ENCODE measurements around the gene CHSY3. TPM values are rescaled to one million over a fixed set of nuclear protein-coding genes. Genes with fewer than 3 reads are reported as not detected.

Gene CHSY3
- total and polyA plus RNA-seq, 2 experiments from 2014 or later, result 0.44 to 3.0 TPM

GRCh38 chr5:130055572-130055971, 151.3 kb downstream of the CHSY3 start (continued):
- TF ChIP-seq REST (IDR thresholded peaks at IDR 0.05; ENCODE audit: unreplicated experiment) (no peak), ZNF114 (CRISPR knock-in tag; IDR thresholded peaks at IDR 0.05) (no peak), CREB1 (CRISPR knock-in tag; IDR thresholded peaks at IDR 0.05; ENCODE audit: low read depth) (no peak), ZNF331 (CRISPR knock-in tag; IDR thresholded peaks at IDR 0.05; ENCODE audit: low read depth) (no peak), JUNB (IDR thresholded peaks at IDR 0.05; ENCODE audit: unreplicated experiment) (no peak), EZH2phosphoT487 (IDR thresholded peaks at IDR 0.05; ENCODE audit: unreplicated experiment) (no peak), EZH2 (IDR thresholded peaks at IDR 0.05; ENCODE audit: low read depth, unreplicated experiment) (no peak), ETS1 (IDR thresholded peaks at IDR 0.05) (no peak), POLR2AphosphoS5 (IDR thresholded peaks at IDR 0.05; ENCODE audit: low read depth) (no peak), NANOG (IDR thresholded peaks at IDR 0.05; ENCODE audit: borderline replicate concordance) (no peak)
- TF ChIP-seq, protein P1, sequence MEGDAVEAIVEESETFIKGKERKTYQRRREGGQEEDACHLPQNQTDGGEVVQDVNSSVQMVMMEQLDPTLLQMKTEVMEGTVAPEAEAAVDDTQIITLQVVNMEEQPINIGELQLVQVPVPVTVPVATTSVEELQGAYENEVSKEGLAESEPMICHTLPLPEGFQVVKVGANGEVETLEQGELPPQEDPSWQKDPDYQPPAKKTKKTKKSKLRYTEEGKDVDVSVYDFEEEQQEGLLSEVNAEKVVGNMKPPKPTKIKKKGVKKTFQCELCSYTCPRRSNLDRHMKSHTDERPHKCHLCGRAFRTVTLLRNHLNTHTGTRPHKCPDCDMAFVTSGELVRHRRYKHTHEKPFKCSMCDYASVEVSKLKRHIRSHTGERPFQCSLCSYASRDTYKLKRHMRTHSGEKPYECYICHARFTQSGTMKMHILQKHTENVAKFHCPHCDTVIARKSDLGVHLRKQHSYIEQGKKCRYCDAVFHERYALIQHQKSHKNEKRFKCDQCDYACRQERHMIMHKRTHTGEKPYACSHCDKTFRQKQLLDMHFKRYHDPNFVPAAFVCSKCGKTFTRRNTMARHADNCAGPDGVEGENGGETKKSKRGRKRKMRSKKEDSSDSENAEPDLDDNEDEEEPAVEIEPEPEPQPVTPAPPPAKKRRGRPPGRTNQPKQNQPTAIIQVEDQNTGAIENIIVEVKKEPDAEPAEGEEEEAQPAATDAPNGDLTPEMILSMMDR (conservative IDR thresholded peaks at IDR 0.05; ENCODE audit: low read depth in 2 of 2), result no peak

- Histone ChIP-seq H4K20me1 (replicated peaks; ENCODE audit: insufficient read depth) (no peaks in the 10 kb centered on the region; the same call in 1 of the 2 replicates), H3F3A (replicated peaks; ENCODE audit: low read depth) (no peaks in the 10 kb centered on the region), H3K9me2 (ENCODE audit: insufficient read depth) (no peaks in the 10 kb centered on the region), H3K27me3 (ENCODE audit: insufficient read depth) (no peaks in the 10 kb centered on the region), H2AFZ (no peak overlapping the region), H3K4me3 (no peak overlapping the region), H3K79me2 (replicated peaks; ENCODE audit: insufficient read depth) (no peaks in the 10 kb centered on the region), H3K27ac (ENCODE audit: low read depth) (no peak overlapping the region), H3K4me1 (ENCODE audit: insufficient read depth) (no peaks in the 10 kb centered on the region), H3K4me2 (no peak overlapping the region), H3K36me3 (ENCODE audit: insufficient read depth) (no peaks in the 10 kb centered on the region)
- no peaks in the 10 kb centered on the region for H3K4me1 Mint-ChIP-seq
- H3K4me3 Mint-ChIP-seq, result no peak overlapping the region
- DNase-seq (ENCODE audit: low spot score), result no peak
- H3K36me3 Mint-ChIP-seq (ENCODE audit: low read depth), result no peaks in the 10 kb centered on the region
- no peaks in the 10 kb centered on the region for H3K9me3 Mint-ChIP-seq
- ATAC-seq, result no peak
- H3K27ac Mint-ChIP-seq, result no peak overlapping the region
- H3K27me3 Mint-ChIP-seq (ENCODE audit: insufficient read depth, low read depth, poor library complexity), result no peaks in the 10 kb centered on the region
- TF ChIP-seq STAT1 (IDR thresholded peaks at IDR 0.05; ENCODE audit: unreplicated experiment) (no peak), NANOG (IDR thresholded peaks at IDR 0.05; ENCODE audit: borderline replicate concordance) (no peak), ZNF331 (CRISPR knock-in tag; IDR thresholded peaks at IDR 0.05; ENCODE audit: low read depth) (no peak), EZH2phosphoT487 (IDR thresholded peaks at IDR 0.05; ENCODE audit: unreplicated experiment) (no peak), CREB1 (CRISPR knock-in tag; IDR thresholded peaks at IDR 0.05; ENCODE audit: low read depth) (no peak)
- TF ChIP-seq, protein P1 (conservative IDR thresholded peaks at IDR 0.05; ENCODE audit: low read depth in 2 of 2), result no peak
These were observed 157.5 kb downstream of the CHSY3 start for GRCh38 chr5:130061746-130062145.

All from GM23338 (cell line).